ENCODE data around the gene LAMA2.

DNA sequence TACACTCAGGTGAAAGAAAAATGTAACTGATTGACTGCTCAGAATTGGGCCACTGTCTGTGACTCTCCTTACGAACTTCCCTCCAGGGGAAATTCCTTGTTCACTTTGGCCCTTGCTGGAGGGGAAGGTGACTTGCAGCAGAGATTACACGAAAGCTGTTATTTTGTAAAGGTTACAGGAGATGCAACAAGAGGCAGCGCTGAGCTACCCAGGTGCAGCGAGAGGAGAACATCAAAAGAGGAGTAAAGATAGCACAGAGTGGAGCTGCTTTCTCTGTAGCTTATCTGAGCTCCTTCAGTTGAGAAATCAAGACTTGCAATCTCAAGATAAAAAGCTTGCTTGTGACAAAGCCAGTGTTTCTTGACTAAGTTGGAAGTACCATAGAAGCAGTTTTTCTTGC is 682.4 kb downstream of the LAMA2 start:
- TF ChIP-seq, protein P1, sequence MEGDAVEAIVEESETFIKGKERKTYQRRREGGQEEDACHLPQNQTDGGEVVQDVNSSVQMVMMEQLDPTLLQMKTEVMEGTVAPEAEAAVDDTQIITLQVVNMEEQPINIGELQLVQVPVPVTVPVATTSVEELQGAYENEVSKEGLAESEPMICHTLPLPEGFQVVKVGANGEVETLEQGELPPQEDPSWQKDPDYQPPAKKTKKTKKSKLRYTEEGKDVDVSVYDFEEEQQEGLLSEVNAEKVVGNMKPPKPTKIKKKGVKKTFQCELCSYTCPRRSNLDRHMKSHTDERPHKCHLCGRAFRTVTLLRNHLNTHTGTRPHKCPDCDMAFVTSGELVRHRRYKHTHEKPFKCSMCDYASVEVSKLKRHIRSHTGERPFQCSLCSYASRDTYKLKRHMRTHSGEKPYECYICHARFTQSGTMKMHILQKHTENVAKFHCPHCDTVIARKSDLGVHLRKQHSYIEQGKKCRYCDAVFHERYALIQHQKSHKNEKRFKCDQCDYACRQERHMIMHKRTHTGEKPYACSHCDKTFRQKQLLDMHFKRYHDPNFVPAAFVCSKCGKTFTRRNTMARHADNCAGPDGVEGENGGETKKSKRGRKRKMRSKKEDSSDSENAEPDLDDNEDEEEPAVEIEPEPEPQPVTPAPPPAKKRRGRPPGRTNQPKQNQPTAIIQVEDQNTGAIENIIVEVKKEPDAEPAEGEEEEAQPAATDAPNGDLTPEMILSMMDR (IDR thresholded peaks at IDR 0.05), result no peak
- no peak for TF ChIP-seq POLR2A (IDR thresholded peaks at IDR 0.05)
